Ovary (tissue), 9 donors: ENCODE data around the gene CTNND2. TPM values are rescaled to one million over a fixed set of nuclear protein-coding genes. Genes with fewer than 3 reads are reported as not detected.

Source experiments
- DNase-seq, 5 donors: peaks; one replicate each; pipeline ENCODE4 v3.0.0-alpha.2; 2019 to 2020
- H3K27ac ChIP-seq, 2 donors: fragments of 200-600 bp; one replicate each; pipeline versions ENCODE4 v1.5.1 to v1.8.0; 2019 to 2022
- H3K27me3 ChIP-seq: fragments of 200-600 bp; one replicate; pipeline ENCODE4 v1.8.0; 2022
- H3K36me3 ChIP-seq: fragments of 200-600 bp; sonication (generic); one replicate; pipeline ENCODE4 v1.5.1; 2019
- H3K4me1 ChIP-seq: one replicate; pipeline ENCODE4 v1.8.1; 2013; ENCODE audit warnings: mild to moderate bottlenecking, moderate library complexity; ENCODE audit not compliant: insufficient read depth
- H3K4me3 ChIP-seq: fragments of 200-600 bp; sonication (generic); one replicate; pipeline ENCODE4 v1.5.1; 2017
- H3K9me3 ChIP-seq, 2 donors: fragments of 200-600 bp in 1 of 2; sonication (generic) in 1 of 2; one replicate each; pipeline versions ENCODE4 v1.5.1 to v1.8.1; 2013 to 2019; ENCODE audit warnings: mild to moderate bottlenecking in 1 of 2, moderate library complexity in 1 of 2
- EP300 ChIP-seq: sonication (generic); formaldehyde crosslinking; IDR thresholded peaks from one replicate; pipeline ENCODE4 v1.6.1; 2017; ENCODE audit warnings: antibody characterized with exemption
- POLR2A ChIP-seq: fragments of 450-650 bp; IDR thresholded peaks from one replicate; pipeline ENCODE4 v1.6.1; 2017; ENCODE audit warnings: antibody characterized with exemption, mild to moderate bottlenecking, moderate library complexity
- WGBS, 3 donors: extraction: QIAGEN DNeasy Blood & Tissue Kit in 1 of 3; methylation state at CpG; one replicate each; pipeline versions ENCODE4 v1.1.5 to v1.1.7; 2013 to 2017; 5-methylcytosine and 5-hydroxymethylcytosine counted together
- intact Hi-C, 4 donors: fragments of 100-400 bp; cut with DNase I; formaldehyde crosslinking; loops; one replicate each; pipeline versions ENCODE4 v1.11.0 to v1.15.1; 2022 to 2023
- polyA plus RNA-seq, 2 donors: library from polyadenylated mRNA; stranded (reverse); fragments of 200-250 nt in 1 of 2; fragments of 350-450 nt in 1 of 2; fragmentation: Illumina TruSeq in 1 of 2; extraction: RNeasy Lipid Tissue Mini Kit (QIAGEN cat#74804) in 1 of 2; gene quantifications; one replicate each; pipeline ENCODE4 v1.2.3, GENCODE V29; 2013 to 2014
- total RNA-seq, 7 donors: library from RNA; depleted of rRNA in 2 of 7; stranded (reverse); fragments of >200 nt in 2 of 7; fragmentation: NEBNext Ultra II Directional in 3 of 7; extraction: Animal tissue kit (Norgen Biotek cat#: 25700) in 3 of 7; gene quantifications; one replicate each; pipeline versions ENCODE4 v1.1.0 to v1.2.4, GENCODE V29; 2016 to 2023
- TF ChIP-seq, protein P1 (sequence below), 3 donors: fragments of 450-650 bp in 2 of 3; fragments of 200-600 bp in 1 of 3; IDR thresholded peaks; one replicate each; pipeline versions ENCODE4 v1.5.1 to v1.8.0; 2016 to 2022; ENCODE audit warnings: antibody characterized with exemption in 3 of 3, mild to moderate bottlenecking in 1 of 3
- donor health status: DM: no; HTN: no; CAD: no; lungs with moderate emphysema.
- donor health status: DM: no; HTN: no; CAD: no.
- donor health status: Bipolar disorder and iron deficiency.
- donor health status: DM: yes; HTN: yes; CAD: no.
- donor health status: DM: no; HTN: no; CAD: no.
- donor health status: DM: yes; HTN: yes; CAD: no.

Gene CTNND2
- total and polyA plus RNA-seq, 9 donors: 0.52 to 13.2 (median 2.3) TPM

- 82 to 88% (median 86%) methylated on average over 13 of the region's 13 CpGs for WGBS, 3 donors
- no peak overlapping the region for H3K4me3 ChIP-seq
- DNase-seq: no peak
- no peaks in the 10 kb centered on the region for H3K9me3 ChIP-seq
- no peaks in the 10 kb centered on the region for H3K4me1 ChIP-seq
- intact Hi-C loops: no loop called here
- H3K27me3 ChIP-seq: no peaks in the 10 kb centered on the region
- no peak overlapping the region for H3K27ac ChIP-seq
- no peaks in the 10 kb centered on the region for H3K36me3 ChIP-seq
- TF ChIP-seq POLR2A (no peak), EP300 (no peak)
- TF ChIP-seq, protein P1, sequence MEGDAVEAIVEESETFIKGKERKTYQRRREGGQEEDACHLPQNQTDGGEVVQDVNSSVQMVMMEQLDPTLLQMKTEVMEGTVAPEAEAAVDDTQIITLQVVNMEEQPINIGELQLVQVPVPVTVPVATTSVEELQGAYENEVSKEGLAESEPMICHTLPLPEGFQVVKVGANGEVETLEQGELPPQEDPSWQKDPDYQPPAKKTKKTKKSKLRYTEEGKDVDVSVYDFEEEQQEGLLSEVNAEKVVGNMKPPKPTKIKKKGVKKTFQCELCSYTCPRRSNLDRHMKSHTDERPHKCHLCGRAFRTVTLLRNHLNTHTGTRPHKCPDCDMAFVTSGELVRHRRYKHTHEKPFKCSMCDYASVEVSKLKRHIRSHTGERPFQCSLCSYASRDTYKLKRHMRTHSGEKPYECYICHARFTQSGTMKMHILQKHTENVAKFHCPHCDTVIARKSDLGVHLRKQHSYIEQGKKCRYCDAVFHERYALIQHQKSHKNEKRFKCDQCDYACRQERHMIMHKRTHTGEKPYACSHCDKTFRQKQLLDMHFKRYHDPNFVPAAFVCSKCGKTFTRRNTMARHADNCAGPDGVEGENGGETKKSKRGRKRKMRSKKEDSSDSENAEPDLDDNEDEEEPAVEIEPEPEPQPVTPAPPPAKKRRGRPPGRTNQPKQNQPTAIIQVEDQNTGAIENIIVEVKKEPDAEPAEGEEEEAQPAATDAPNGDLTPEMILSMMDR (IDR thresholded peaks at IDR 0.05): no peak
Observed at GRCh38 chr5:11239261-11240015, 664.8 kb downstream of the CTNND2 start.

DNA sequence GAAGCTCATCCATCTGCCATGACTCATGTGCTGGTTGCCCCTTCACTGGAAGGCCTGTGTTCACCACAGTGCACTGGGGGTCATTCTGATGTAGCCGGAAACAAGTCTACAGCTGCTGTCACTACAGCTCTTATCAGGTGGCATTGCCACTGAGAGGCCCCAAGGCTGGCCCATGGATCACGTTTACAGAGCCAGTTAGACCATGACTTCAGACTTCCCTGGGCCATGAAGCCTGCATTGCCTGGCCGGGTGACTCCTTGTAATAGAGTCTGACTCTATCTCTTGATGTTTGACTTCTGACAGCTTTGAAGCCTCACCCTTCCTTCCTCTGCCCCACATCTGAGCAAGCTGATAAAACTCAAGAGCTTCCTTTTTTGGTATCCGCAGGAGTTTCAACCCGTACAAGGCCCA is 669.7 kb downstream of the CTNND2 start:
- no peak overlapping the region for H3K27ac ChIP-seq
- H3K4me1 ChIP-seq: no peaks in the 10 kb centered on the region
- WGBS, 3 donors: 70 to 77% (median 77%) methylated on average over 5 of the region's 5 CpGs
- no peaks in the 10 kb centered on the region for H3K9me3 ChIP-seq
- H3K27me3 ChIP-seq: no peaks in the 10 kb centered on the region
- H3K36me3 ChIP-seq: no peaks in the 10 kb centered on the region
- intact Hi-C loops: no loop called here
- no peak overlapping the region for H3K4me3 ChIP-seq
- no peak for DNase-seq
- TF ChIP-seq POLR2A (no peak), EP300 (no peak)
- TF ChIP-seq, protein P1 (IDR thresholded peaks at IDR 0.05): no peak

- WGBS, 3 donors: 73 to 84% (median 83%) methylated on average over 3 of the region's 3 CpGs
- TF ChIP-seq, protein P1 (IDR thresholded peaks at IDR 0.05): no peak
- TF ChIP-seq POLR2A (no peak), EP300 (no peak)
- Histone ChIP-seq H3K27ac (no peak overlapping the region), H3K9me3 (no peaks in the 10 kb centered on the region), H3K27me3 (no peaks in the 10 kb centered on the region), H3K36me3 (no peaks in the 10 kb centered on the region), H3K4me1 (no peaks in the 10 kb centered on the region), H3K4me3 (no peak overlapping the region)
- no peak for DNase-seq
- intact Hi-C loops: loop anchor here in 1 of 4 donors (2.0 kb wide), 1 partner anchor 40 kb away; no protein-coding TSS in a partner anchor
Observed at GRCh38 chr5:11230890-11231289, 673.4 kb downstream of the CTNND2 start.

DNA sequence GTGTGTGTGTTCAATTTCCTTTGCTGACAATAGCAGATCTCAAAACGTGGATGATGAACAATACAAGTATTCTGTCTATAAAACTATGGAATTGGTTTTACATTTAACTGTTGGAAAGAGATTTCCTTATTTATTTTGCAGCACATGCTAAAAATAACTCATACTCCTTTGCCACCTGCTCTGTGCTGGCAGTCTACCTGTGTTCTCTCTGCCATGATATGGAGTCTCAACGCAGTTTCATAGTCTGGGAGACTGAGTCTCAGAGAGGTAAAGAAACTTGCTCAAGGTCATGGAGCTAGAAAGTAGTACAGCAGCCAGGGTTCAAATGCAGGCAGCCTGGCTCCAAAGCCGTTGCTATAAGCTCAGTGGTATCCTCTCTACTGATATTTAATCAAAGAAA is 677.2 kb downstream of the CTNND2 start:
- Histone ChIP-seq H3K4me3 (no peak overlapping the region), H3K27me3 (no peaks in the 10 kb centered on the region), H3K4me1 (no peaks in the 10 kb centered on the region), H3K27ac (no peak overlapping the region), H3K9me3 (no peaks in the 10 kb centered on the region), H3K36me3 (no peaks in the 10 kb centered on the region)
- 72 to 76% (median 74%) methylated on average over 3 of the region's 3 CpGs for WGBS, 3 donors
- intact Hi-C loops: loop anchor here in 1 of 4 donors (10.0 kb wide), 1 partner anchor 1412 kb away; no protein-coding TSS in a partner anchor
- no peak for TF ChIP-seq EP300
- TF ChIP-seq POLR2A: no peak
- TF ChIP-seq, protein P1 (IDR thresholded peaks at IDR 0.05): no peak
- DNase-seq: no peak
